ENCODE data around the gene HDAC2. TPM values are rescaled to one million over a fixed set of nuclear protein-coding genes. Genes with fewer than 3 reads are reported as not detected.

Gene HDAC2
- total and polyA plus RNA-seq, 9 donors, result 64.5 to 180 (median 148) TPM

DNA sequence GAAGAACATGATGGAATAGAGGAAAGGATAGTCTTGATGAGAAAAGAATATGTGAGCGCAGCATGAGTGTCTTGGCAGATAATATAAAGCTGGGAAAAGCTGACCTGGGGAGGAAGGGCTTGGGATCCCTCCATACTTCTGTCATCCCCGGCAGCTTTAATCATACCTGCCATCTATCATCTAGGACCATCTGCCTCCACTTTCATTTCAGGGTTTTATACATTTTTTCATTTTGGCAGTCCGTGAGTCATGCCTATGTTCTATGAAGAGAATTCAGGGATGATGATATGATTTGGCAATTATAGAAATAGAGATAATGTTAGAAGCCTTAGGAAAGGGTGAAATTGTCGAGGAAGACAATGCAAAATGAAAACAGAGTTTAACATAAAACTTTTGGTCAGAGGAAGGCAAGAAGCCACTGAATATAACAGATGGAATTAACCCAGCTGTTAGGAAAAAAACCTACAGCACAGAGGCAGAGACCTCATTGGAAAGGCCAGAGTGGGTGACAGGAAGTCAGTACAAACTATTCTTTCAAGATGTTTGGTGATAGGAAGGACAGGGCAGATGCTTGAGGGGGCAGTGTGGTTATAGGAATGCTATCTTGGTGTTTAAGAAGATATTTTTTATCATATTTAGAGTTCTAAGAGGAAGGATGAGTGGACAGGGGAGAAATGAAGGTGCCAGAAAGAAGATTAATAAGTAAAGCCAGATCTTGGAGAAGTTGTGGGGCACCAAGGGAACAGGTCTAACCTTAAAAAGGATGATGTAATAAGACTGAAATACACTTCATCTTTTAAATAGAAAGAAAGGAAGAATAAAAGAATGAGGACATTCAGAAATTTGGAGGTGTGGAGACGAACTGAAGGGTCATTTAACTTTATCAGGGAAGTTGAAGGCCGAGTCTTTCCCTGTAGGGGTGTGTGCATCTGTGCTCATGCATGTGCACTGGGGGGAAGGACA is 76.0 kb downstream of the HDAC2 start:
- Histone ChIP-seq H3K36me3 (ENCODE audit: control insufficient read depth, insufficient read depth, low read length) (no peaks in the 10 kb centered on the region), H3K27ac (ENCODE audit: low read length) (no peak overlapping the region), H3K9me3 (replicated peaks; ENCODE audit: control insufficient read depth, low read depth, low read length) (peaks cover 3% of the 10 kb centered on the region), H3K4me3 (ENCODE audit: low read length) (no peak overlapping the region), H3K4me1 (ENCODE audit: control insufficient read depth, insufficient read depth, low read length) (no peaks in the 10 kb centered on the region), H3K27me3 (ENCODE audit: control insufficient read depth, insufficient read depth, low read length) (no peaks in the 10 kb centered on the region)
- 72% methylated on average over 3 of the region's 6 CpGs for WGBS (ENCODE audit: insufficient coverage)
- peak; percentile 76 for DNase-seq

DNA sequence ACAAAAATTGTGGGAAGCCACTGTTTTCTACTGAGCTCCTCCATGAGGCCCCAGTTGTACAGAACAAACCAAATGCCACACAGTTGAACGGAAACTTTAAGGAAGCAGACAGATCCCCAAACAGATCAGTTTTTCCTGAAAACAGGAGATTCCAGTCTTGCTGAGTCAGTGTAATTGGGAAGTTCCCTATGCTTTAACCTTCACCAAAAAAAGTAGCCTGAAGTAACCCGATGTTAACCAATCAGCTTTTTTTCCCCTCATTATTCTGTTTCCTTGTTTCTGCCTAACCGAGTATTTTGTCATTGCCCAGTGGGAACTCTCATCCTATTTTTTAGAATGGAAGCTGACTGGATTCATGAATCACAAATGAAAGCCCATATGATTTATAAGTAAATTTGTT is 77.1 kb downstream of the HDAC2 start:
- no peak overlapping the region for H3K4me3 ChIP-seq (ENCODE audit: low read length)
- DNase-seq, result no peak
- WGBS (ENCODE audit: insufficient coverage), result 100% methylated on average over 1 of the region's 3 CpGs

GRCh38 chr6:113893451-113893850 is 77.5 kb downstream of the HDAC2 start:
- H3K36me3 ChIP-seq (ENCODE audit: control insufficient read depth, insufficient read depth, low read length), result no peaks in the 10 kb centered on the region
- H3K27me3 ChIP-seq (ENCODE audit: control insufficient read depth, insufficient read depth, low read length), result no peaks in the 10 kb centered on the region
- no peak overlapping the region for H3K4me3 ChIP-seq (ENCODE audit: low read length)
- H3K9me3 ChIP-seq (replicated peaks; ENCODE audit: control insufficient read depth, low read depth, low read length), result peaks cover 3% of the 10 kb centered on the region
- no peak overlapping the region for H3K27ac ChIP-seq (ENCODE audit: low read length)
- H3K4me1 ChIP-seq (ENCODE audit: control insufficient read depth, insufficient read depth, low read length), result no peaks in the 10 kb centered on the region
- DNase-seq, result no peak

More for the DNA sequence above, 77.1 kb downstream of the HDAC2 start:
- Histone ChIP-seq H3K36me3 (ENCODE audit: control insufficient read depth, insufficient read depth, low read length) (no peaks in the 10 kb centered on the region), H3K27me3 (ENCODE audit: control insufficient read depth, insufficient read depth, low read length) (no peaks in the 10 kb centered on the region), H3K27ac (ENCODE audit: low read length) (no peak overlapping the region), H3K4me1 (ENCODE audit: control insufficient read depth, insufficient read depth, low read length) (no peaks in the 10 kb centered on the region), H3K9me3 (replicated peaks; ENCODE audit: control insufficient read depth, low read depth, low read length) (peaks cover 3% of the 10 kb centered on the region)

DNA sequence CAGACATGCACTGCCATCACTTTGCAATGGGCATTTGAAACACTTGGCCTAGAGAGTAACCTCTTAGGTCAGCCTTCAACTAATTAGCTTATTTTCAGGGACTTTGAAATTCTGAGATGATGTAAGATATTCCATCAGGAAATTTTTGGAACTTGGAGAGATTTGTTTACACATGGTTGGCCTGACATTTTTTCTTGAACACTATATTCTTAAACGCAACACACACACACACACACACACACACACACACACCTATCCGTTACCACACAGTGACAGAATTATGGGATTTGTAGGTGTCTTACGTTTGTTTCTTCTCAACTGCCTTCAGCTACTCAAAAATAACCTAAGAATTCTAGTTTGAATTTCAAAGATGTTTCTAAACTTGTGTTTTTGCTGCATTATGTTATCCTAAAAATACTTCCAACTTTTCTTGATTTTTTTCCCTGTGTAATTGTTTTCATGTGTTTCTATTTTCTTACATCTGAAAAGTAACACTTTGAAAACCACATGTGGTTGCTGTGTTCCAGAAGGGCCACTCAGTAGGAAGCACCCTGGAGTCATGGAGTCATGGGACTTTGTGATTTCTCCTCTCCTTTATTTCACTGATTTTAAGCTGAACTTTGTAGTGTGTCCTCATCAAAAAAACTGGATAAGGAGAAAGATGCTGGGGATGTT is 81.9 kb downstream of the HDAC2 start:
- Histone ChIP-seq H3K4me1 (ENCODE audit: control insufficient read depth, insufficient read depth, low read length) (peaks cover 2% of the 10 kb centered on the region), H3K9me3 (replicated peaks; ENCODE audit: control insufficient read depth, low read depth, low read length) (peaks cover 3% of the 10 kb centered on the region), H3K4me3 (ENCODE audit: low read length) (no peak overlapping the region), H3K27ac (ENCODE audit: low read length) (peak overlapping the region; percentile 23), H3K27me3 (ENCODE audit: control insufficient read depth, insufficient read depth, low read length) (no peaks in the 10 kb centered on the region), H3K36me3 (ENCODE audit: control insufficient read depth, insufficient read depth, low read length) (no peaks in the 10 kb centered on the region)
- peak; percentile 70 for DNase-seq
- WGBS (ENCODE audit: insufficient coverage), result no CpG with 5 or more reads among the region's 3 CpGs

GRCh38 chr6:113888493-113888892 is 82.5 kb downstream of the HDAC2 start:
- Histone ChIP-seq H3K36me3 (ENCODE audit: control insufficient read depth, insufficient read depth, low read length) (no peaks in the 10 kb centered on the region), H3K9me3 (replicated peaks; ENCODE audit: control insufficient read depth, low read depth, low read length) (peaks cover 3% of the 10 kb centered on the region), H3K4me3 (ENCODE audit: low read length) (no peak overlapping the region), H3K4me1 (ENCODE audit: control insufficient read depth, insufficient read depth, low read length) (peaks cover 2% of the 10 kb centered on the region), H3K27me3 (ENCODE audit: control insufficient read depth, insufficient read depth, low read length) (no peaks in the 10 kb centered on the region), H3K27ac (ENCODE audit: low read length) (peak overlapping the region; percentile 23)
- no peak for DNase-seq

DNA sequence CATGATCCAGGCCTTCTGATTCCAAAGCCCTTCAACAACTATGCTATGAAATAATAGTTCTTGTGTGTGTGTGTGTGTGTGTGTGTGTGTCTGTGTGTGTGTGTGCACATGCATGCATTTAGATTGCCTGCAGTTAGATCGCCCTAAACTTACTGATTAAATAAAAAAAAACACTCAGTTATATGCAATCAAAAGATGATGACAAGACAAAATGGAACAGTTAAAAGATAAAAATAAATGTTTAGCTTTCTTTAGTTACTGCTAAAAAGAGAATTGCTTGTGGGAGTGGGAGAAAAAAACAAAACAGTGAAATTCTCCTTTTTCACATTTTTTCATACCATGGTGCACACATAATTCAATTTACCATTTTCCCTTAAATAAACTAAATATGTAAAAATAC is 84.4 kb downstream of the HDAC2 start:
- Histone ChIP-seq H3K27ac (ENCODE audit: low read length) (no peak overlapping the region), H3K36me3 (ENCODE audit: control insufficient read depth, insufficient read depth, low read length) (no peaks in the 10 kb centered on the region), H3K9me3 (replicated peaks; ENCODE audit: control insufficient read depth, low read depth, low read length) (peaks cover under 1% of the 10 kb centered on the region), H3K27me3 (ENCODE audit: control insufficient read depth, insufficient read depth, low read length) (no peaks in the 10 kb centered on the region), H3K4me3 (ENCODE audit: low read length) (no peak overlapping the region), H3K4me1 (ENCODE audit: control insufficient read depth, insufficient read depth, low read length) (peaks cover 2% of the 10 kb centered on the region)
- no CpG with 5 or more reads among the region's 1 CpG for WGBS (ENCODE audit: insufficient coverage)
- DNase-seq, result no peak

DNA sequence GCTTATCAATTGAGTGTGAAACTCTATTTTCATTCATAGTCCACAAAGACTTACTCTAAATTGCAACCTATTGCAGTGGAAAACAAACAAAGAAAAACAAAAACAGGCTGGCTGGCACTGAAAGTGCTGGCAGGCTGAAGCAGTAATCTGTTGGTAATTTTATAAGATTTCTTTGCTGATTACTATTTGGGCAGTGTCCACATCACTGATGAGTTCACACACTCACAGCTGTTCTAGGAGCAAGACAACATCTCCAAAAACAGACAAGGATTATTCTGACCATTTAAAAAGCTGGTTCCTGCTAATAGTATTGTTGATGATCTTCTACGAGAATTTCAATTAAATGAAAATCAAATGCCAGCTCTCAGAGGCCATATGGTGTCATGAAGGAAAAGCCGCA is 86.9 kb downstream of the HDAC2 start:
- H3K27me3 ChIP-seq (ENCODE audit: control insufficient read depth, insufficient read depth, low read length), result no peaks in the 10 kb centered on the region
- H3K36me3 ChIP-seq (ENCODE audit: control insufficient read depth, insufficient read depth, low read length), result no peaks in the 10 kb centered on the region
- no peaks in the 10 kb centered on the region for H3K9me3 ChIP-seq (replicated peaks; ENCODE audit: control insufficient read depth, low read depth, low read length)
- no peak for DNase-seq
- no peak overlapping the region for H3K27ac ChIP-seq (ENCODE audit: low read length)
- H3K4me1 ChIP-seq (ENCODE audit: control insufficient read depth, insufficient read depth, low read length), result peaks cover 2% of the 10 kb centered on the region
- no peak overlapping the region for H3K4me3 ChIP-seq (ENCODE audit: low read length)
- no CpG with 5 or more reads among the region's 2 CpGs for WGBS (ENCODE audit: insufficient coverage)

Other genes with a start within 250 kb of the HDAC2 start
- gene MARCKS, start 113.8 kb downstream of the HDAC2 start, total RNA-seq, result 210 TPM
- 100 to 1,000 TPM; 199 to 355 (median 236) TPM for gene MARCKS, start 113.8 kb downstream of the HDAC2 start, polyA plus RNA-seq (ENCODE audit: insufficient read depth in 1 of 8, insufficient read length in 8 of 8, low replicate concordance in 1 of 8)

Data from muscle of leg (tissue), 11 donors.